ENCODE results near the gene KRTAP4-3. TPM values are rescaled to one million over a fixed set of nuclear protein-coding genes. Genes with fewer than 3 reads are reported as not detected.
"Not testable (repeated sequence)": the region's sequence is repeated elsewhere in the genome, so short reads cannot be mapped to it uniquely, and the experiment has no call there.

The KRTAP4-3 gene
- total and polyA plus RNA-seq, 2 of the 13 experiments (the other 11 are each of a cell fraction or from before 2014, with no cell fraction given) = not detected

DNA sequence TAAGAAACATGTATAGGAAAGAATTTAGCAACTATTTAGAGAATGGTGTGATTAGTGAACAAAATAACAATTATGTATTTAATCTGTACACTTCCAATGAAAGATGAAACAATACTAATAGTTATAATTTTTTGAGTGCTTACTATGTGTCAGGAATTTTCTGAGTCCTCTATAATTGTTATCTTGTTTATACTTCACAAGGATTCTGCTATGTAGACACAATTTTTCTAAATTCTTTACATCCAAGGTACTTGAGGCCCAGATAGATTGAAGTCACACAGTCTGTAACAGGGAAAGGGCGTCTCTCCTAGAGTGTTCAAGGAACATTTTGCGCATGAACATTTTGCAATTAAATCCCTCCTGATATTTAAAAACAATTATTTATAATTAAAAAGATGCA is 43.0 kb downstream of the KRTAP4-3 start:
- POLR2A ChIA-PET = no interaction called here
- Histone ChIP-seq H3K27me3 (ENCODE audit: control insufficient read depth in 1 of 2, insufficient read depth in 2 of 2, low read length in 2 of 2) (no peaks in the 10 kb centered on the region), H3K9ac (ENCODE audit: insufficient read depth, low read depth, low read length) (no peak overlapping the region), H3K79me2 (ENCODE audit: insufficient read depth, low read length) (no peaks in the 10 kb centered on the region), H3K9me3 (ENCODE audit: low read length) (no peaks in the 10 kb centered on the region), H3K4me3 (replicated peaks in 1 of 3; ENCODE audit: insufficient read depth in 1 of 3, low read depth in 2 of 3, low read length in 3 of 3) (no peak overlapping the region), H3K4me1 (ENCODE audit: insufficient read depth, low read length) (no peaks in the 10 kb centered on the region), H2AFZ (ENCODE audit: low read length) (no peak overlapping the region), H3K36me3 (replicated peaks in 1 of 2; ENCODE audit: control insufficient read depth in 1 of 2, insufficient read depth in 2 of 2, low read length in 2 of 2) (no peaks in the 10 kb centered on the region), H3K27ac (ENCODE audit: extremely low read length, insufficient read depth, low read length) (no peak overlapping the region), H4K20me1 (ENCODE audit: insufficient read depth, low read length) (no peaks in the 10 kb centered on the region), H3K4me2 (ENCODE audit: low read depth, low read length) (no peak overlapping the region)
- no peak for DNase-seq (ENCODE audit: low spot score)
- TF ChIP-seq ZNF496 (CRISPR knock-in tag; IDR thresholded peaks at IDR 0.05; ENCODE audit: insufficient replicate concordance) (no peak), MAFK (conservative IDR thresholded peaks at IDR 0.05 in 1 of 2, IDR thresholded peaks at IDR 0.05 in 1 of 2; ENCODE audit: low read length in 2 of 2) (0 out of 4 replicates have a peak, but pooled peaks of 1 of the 2 experiments have one; percentile 19)
- in situ Hi-C loops (cut with HindIII; ENCODE audit: extremely low pct_ligation_motif_present, low pct_unique_long_range_greater_than_20kb) (no loop called here), intact Hi-C loops (cut with micrococcal nuclease; ENCODE audit: unreplicated experiment) (no loop called here)
- FAIRE-seq = no peak
- CTCF ChIA-PET (ENCODE audit: low intra/inter-chr PET ratio, low total read pairs) = no interaction called here
- ATAC-seq = no peak
- BruUV-seq (replicated peaks) = no TSS peak
- WGBS (ENCODE audit: low lambda C conversion rate) = 92% methylated on average over 2 of the region's 2 CpGs

GRCh38 chr17:41123991-41124371 is 44.0 kb downstream of the KRTAP4-3 start, which contains the start of gene KRTAP4-12:
Gene KRTAP4-12, minus strand, starts transcription at chr17:41124182. Its CDS starts 60 bp downstream, at chr17:41124122.
- WGBS (ENCODE audit: low lambda C conversion rate) = 6% methylated on average over 1 of the region's 3 CpGs
- H3K4me2 ChIP-seq (ENCODE audit: low read depth, low read length); H3K9ac ChIP-seq (ENCODE audit: insufficient read depth, low read depth, low read length); H3K36me3 ChIP-seq (replicated peaks in 1 of 2; ENCODE audit: control insufficient read depth in 1 of 2, insufficient read depth in 2 of 2, low read length in 2 of 2); H3K27me3 ChIP-seq (ENCODE audit: control insufficient read depth in 1 of 2, insufficient read depth in 2 of 2, low read length in 2 of 2); BruUV-seq (replicated peaks); H4K20me1 ChIP-seq (ENCODE audit: insufficient read depth, low read length); H2AFZ ChIP-seq (ENCODE audit: low read length); H3K9me3 ChIP-seq (ENCODE audit: low read length); H3K27ac ChIP-seq (ENCODE audit: extremely low read length, insufficient read depth, low read length); H3K4me3 ChIP-seq (replicated peaks in 1 of 3; ENCODE audit: insufficient read depth in 1 of 3, low read depth in 2 of 3, low read length in 3 of 3); POLR2A ChIA-PET; H3K4me1 ChIP-seq (ENCODE audit: insufficient read depth, low read length); CTCF ChIA-PET (ENCODE audit: low intra/inter-chr PET ratio, low total read pairs); DNase-seq (ENCODE audit: low spot score); ATAC-seq; intact Hi-C loops (cut with micrococcal nuclease; ENCODE audit: unreplicated experiment); FAIRE-seq; in situ Hi-C loops (cut with HindIII; ENCODE audit: extremely low pct_ligation_motif_present, low pct_unique_long_range_greater_than_20kb); H3K79me2 ChIP-seq (ENCODE audit: insufficient read depth, low read length): not testable (repeated sequence)

GRCh38 chr17:41123292-41123990 is 44.6 kb downstream of the KRTAP4-3 start:
- H3K9me3 ChIP-seq (ENCODE audit: low read length); H3K4me1 ChIP-seq (ENCODE audit: insufficient read depth, low read length); CTCF ChIA-PET (ENCODE audit: low intra/inter-chr PET ratio, low total read pairs); H3K79me2 ChIP-seq (ENCODE audit: insufficient read depth, low read length); H3K27me3 ChIP-seq (ENCODE audit: control insufficient read depth in 1 of 2, insufficient read depth in 2 of 2, low read length in 2 of 2); intact Hi-C loops (cut with micrococcal nuclease; ENCODE audit: unreplicated experiment); in situ Hi-C loops (cut with HindIII; ENCODE audit: extremely low pct_ligation_motif_present, low pct_unique_long_range_greater_than_20kb); H3K4me3 ChIP-seq (replicated peaks in 1 of 3; ENCODE audit: insufficient read depth in 1 of 3, low read depth in 2 of 3, low read length in 3 of 3); H3K9ac ChIP-seq (ENCODE audit: insufficient read depth, low read depth, low read length); H4K20me1 ChIP-seq (ENCODE audit: insufficient read depth, low read length); H3K4me2 ChIP-seq (ENCODE audit: low read depth, low read length); H3K27ac ChIP-seq (ENCODE audit: extremely low read length, insufficient read depth, low read length); DNase-seq (ENCODE audit: low spot score); H2AFZ ChIP-seq (ENCODE audit: low read length); BruUV-seq (replicated peaks); FAIRE-seq; H3K36me3 ChIP-seq (replicated peaks in 1 of 2; ENCODE audit: control insufficient read depth in 1 of 2, insufficient read depth in 2 of 2, low read length in 2 of 2); ATAC-seq; POLR2A ChIA-PET: not testable (repeated sequence)
- WGBS (ENCODE audit: low lambda C conversion rate) = 47% methylated on average over 7 of the region's 12 CpGs

All from HepG2 (cell line).